Measurements from ENCODE around the gene KIFC3.

- TF ChIP-seq EZH2 (conservative IDR thresholded peaks at IDR 0.05; ENCODE audit: low read depth, low read length): no peak
- TF ChIP-seq ZNF598 (CRISPR knock-in tag; IDR thresholded peaks at IDR 0.05; ENCODE audit: borderline replicate concordance): no peak
- no peak for TF ChIP-seq CCAR2 (optimal IDR thresholded peaks at IDR 0.05; ENCODE audit: low read depth, low read length)
- no peak for TF ChIP-seq ZNF775 (CRISPR knock-in tag; IDR thresholded peaks at IDR 0.05; ENCODE audit: borderline replicate concordance)
- TF ChIP-seq ZNF335 (CRISPR knock-in tag; IDR thresholded peaks at IDR 0.05): no peak
- TF ChIP-seq ZSCAN21 (CRISPR knock-in tag; IDR thresholded peaks at IDR 0.05; ENCODE audit: borderline replicate concordance): no peak
- no peak for TF ChIP-seq RNF2 (conservative IDR thresholded peaks at IDR 0.05; ENCODE audit: low read depth)
- TF ChIP-seq NR2C2 (CRISPR knock-in tag; IDR thresholded peaks at IDR 0.05; ENCODE audit: borderline replicate concordance): no peak
- TF ChIP-seq ZBTB4 (CRISPR knock-in tag; IDR thresholded peaks at IDR 0.05; ENCODE audit: borderline replicate concordance): no peak
- no peak for TF ChIP-seq CTCF (CRISPR knock-in tag; IDR thresholded peaks at IDR 0.05)
- TF ChIP-seq ATF5 (CRISPR knock-in tag; IDR thresholded peaks at IDR 0.05; ENCODE audit: low read depth): no peak
- no peak for TF ChIP-seq SMAD3 (CRISPR knock-in tag; IDR thresholded peaks at IDR 0.05)
- TF ChIP-seq ZNF160 (CRISPR knock-in tag; IDR thresholded peaks at IDR 0.05): no peak
- TF ChIP-seq POLR2AphosphoS5 (IDR thresholded peaks at IDR 0.05; ENCODE audit: low read depth, low read length): no peak
These were observed 20.6 kb upstream of the KIFC3 start for GRCh38 chr16:57822856-57823255.

Data from HepG2 (cell line).